ENCODE data around the gene LCN10.
A peak's percentile ranks its signal among the peaks of the same experiment; 100 is the strongest.
"Not testable (repeated sequence)": the region's sequence is repeated elsewhere in the genome, so short reads cannot be mapped to it uniquely, and the experiment has no call there.

The LCN10 gene

DNA sequence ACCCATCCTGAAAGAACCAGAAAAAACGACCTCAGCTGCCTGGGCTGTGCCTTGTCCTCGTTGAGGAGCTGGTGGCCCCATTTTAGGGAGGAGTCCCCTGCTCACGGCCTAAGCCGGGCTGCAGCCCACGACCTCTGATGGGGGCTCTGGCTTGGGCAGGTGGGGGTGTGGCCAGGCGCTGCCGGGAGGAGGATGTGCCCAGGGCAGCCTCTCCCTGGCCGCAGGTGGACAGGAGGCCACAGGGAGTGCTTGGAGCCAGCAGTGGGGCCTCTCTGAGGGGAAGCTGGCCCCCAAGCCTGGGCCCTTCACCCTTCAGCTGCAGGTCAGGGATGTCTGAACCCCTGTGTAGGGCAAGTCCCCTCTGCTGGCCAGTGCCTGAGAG, 27.9 kb downstream of the LCN10 start:
- Histone ChIP-seq H3K4me1 (peaks cover 0 to 25% (median 15%) of the 10 kb centered on the region in 4 donors), H3K36me3 (no peaks in the 10 kb centered on the region), H3K27ac (no peak overlapping the region), H3K9me3 (no peaks in the 10 kb centered on the region), H3K4me3 (no peak overlapping the region), H3K27me3 (peaks cover 4 to 73% of the 10 kb centered on the region in 2 donors)
- TF ChIP-seq, protein P1, sequence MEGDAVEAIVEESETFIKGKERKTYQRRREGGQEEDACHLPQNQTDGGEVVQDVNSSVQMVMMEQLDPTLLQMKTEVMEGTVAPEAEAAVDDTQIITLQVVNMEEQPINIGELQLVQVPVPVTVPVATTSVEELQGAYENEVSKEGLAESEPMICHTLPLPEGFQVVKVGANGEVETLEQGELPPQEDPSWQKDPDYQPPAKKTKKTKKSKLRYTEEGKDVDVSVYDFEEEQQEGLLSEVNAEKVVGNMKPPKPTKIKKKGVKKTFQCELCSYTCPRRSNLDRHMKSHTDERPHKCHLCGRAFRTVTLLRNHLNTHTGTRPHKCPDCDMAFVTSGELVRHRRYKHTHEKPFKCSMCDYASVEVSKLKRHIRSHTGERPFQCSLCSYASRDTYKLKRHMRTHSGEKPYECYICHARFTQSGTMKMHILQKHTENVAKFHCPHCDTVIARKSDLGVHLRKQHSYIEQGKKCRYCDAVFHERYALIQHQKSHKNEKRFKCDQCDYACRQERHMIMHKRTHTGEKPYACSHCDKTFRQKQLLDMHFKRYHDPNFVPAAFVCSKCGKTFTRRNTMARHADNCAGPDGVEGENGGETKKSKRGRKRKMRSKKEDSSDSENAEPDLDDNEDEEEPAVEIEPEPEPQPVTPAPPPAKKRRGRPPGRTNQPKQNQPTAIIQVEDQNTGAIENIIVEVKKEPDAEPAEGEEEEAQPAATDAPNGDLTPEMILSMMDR (IDR thresholded peaks at IDR 0.05), result no peak
- DNase-seq, result no peak
- intact Hi-C loops (cut with DNase I; ENCODE audit: low total_unique reads), result no loop called here

DNA sequence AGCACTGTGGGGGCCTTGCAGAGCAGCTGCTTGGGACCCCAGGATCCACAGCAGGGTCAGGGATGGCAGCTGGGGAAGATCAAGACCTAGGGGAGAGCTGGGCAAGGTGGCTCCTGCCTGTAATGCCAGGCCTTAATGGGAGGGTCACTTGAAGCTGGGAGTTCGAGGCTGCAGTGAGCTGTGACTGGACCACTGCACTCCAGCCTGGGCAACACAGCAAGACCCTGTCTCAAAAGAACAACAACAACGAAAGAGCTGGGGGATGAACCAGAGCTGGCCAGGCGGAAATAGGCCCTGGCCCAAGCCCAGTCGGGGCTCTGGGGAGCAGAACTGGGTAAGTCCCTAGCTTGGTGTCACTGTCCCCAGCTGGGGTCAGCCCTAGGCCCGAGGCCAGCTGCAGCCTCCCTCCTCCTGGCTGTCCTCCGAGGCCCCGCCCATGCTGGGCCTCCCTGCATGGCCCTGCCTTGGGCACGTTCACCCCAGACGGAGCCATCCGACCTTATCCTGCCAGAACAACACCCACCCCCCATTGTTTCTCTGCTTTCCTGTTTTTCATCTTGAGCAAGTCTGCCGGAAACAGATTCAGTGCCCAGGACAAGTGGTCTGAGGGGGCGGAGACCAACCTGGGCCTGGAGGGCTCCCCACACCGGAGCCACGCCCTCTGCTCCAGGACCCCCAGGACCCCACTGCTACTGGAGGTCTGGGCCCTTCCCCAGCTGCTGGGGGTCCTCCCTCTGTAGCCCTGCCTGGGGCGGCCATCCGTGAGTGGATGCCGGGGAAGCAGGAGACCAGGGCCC, 28.4 kb downstream of the LCN10 start:
- TF ChIP-seq, protein P1 (IDR thresholded peaks at IDR 0.05), result no peak
- H3K4me1 ChIP-seq, result peaks cover 0 to 23% (median 13%) of the 10 kb centered on the region in 4 donors
- intact Hi-C loops (cut with DNase I; ENCODE audit: low total_unique reads), result no loop called here
- DNase-seq, result no peak
- no peaks in the 10 kb centered on the region for H3K36me3 ChIP-seq
- H3K27ac ChIP-seq, result no peak overlapping the region
- H3K9me3 ChIP-seq, result no peaks in the 10 kb centered on the region
- H3K4me3 ChIP-seq, result no peak overlapping the region
- peaks cover 4 to 74% of the 10 kb centered on the region in 2 donors for H3K27me3 ChIP-seq

DNA sequence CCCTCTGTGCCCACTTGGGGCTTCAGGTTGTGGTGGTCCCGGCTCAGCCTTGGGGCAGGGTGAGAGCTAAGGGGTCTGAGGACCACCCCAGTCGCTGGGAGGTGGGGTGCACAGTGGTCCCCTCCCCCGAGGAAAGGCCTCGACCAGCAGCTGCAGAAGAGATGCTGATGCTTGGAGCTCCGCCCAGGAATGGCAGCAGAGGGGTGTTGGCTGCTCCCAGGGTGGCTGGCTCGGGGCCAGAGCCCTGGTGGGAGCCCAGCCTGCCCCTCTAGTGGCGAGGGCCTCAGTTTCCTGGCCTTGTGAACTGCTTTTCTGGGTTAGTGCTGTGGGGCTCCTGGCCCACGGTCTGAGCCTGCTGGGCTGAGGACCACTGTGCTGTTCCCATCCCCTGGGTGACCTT, 29.2 kb downstream of the LCN10 start:
- no peak overlapping the region for H3K4me3 ChIP-seq

DNA sequence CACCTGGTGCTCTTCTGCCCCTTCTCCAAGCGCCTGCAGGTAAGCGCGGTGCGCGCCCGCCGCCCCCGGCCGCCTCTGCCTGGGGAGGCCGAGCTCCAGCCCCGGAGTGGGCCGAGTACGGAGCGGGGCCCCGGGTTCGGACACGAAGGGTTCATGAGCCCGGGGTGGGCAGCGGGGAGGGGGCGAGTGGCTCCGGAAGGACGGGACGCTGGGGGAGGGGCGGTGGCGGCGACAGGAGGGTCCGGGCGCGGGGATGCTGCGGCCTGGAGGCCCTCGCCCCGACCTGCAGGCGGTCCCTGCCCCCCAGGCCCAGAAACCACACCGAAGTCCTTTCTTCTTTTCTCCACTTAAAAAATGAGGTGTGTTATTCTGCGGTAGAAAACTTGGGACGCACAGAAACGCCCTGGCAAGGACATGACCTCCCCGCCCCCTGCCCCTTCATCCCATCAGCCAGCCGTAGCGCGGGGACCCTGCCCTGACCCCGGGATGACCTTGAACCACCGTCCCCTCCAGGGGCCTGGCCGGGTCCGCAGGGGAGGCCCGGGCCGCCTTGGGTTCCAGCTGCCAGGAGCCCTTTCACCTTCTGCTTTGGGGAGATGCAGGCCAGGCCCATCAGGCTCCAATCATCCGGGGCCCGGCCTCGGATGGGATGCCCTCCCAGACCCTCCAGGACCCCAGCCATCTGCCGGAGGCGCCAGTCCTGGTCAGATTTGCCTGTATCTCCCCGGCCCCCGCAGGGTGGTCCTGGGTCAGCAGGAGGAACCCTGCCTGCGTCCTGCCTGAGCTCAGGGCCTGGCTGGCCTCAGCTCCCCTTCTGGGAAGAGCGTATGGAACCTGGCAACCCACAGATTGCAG, 29.8 kb downstream of the LCN10 start:
- intact Hi-C loops (cut with DNase I; ENCODE audit: low total_unique reads), result no loop called here
- no peaks in the 10 kb centered on the region for H3K9me3 ChIP-seq
- H3K27me3 ChIP-seq, result peaks cover 4 to 64% of the 10 kb centered on the region in 2 donors
- no peak for DNase-seq
- H3K4me1 ChIP-seq, result peaks cover 0 to 23% (median 13%) of the 10 kb centered on the region in 4 donors
- no peak overlapping the region for H3K27ac ChIP-seq
- peak overlapping the region; percentile 25 to 42 for H3K4me3 ChIP-seq
- TF ChIP-seq, protein P1 (IDR thresholded peaks at IDR 0.05), result no peak
- no peaks in the 10 kb centered on the region for H3K36me3 ChIP-seq

More for the DNA sequence above, 29.2 kb downstream of the LCN10 start:
- no peaks in the 10 kb centered on the region for H3K36me3 ChIP-seq
- DNase-seq, result no peak
- no peak overlapping the region for H3K27ac ChIP-seq
- H3K4me1 ChIP-seq, result peaks cover 0 to 23% (median 13%) of the 10 kb centered on the region in 4 donors
- no peaks in the 10 kb centered on the region for H3K9me3 ChIP-seq
- peaks cover 4 to 66% of the 10 kb centered on the region in 2 donors for H3K27me3 ChIP-seq
- TF ChIP-seq, protein P1 (IDR thresholded peaks at IDR 0.05), result no peak
- intact Hi-C loops (cut with DNase I; ENCODE audit: low total_unique reads), result no loop called here

DNA sequence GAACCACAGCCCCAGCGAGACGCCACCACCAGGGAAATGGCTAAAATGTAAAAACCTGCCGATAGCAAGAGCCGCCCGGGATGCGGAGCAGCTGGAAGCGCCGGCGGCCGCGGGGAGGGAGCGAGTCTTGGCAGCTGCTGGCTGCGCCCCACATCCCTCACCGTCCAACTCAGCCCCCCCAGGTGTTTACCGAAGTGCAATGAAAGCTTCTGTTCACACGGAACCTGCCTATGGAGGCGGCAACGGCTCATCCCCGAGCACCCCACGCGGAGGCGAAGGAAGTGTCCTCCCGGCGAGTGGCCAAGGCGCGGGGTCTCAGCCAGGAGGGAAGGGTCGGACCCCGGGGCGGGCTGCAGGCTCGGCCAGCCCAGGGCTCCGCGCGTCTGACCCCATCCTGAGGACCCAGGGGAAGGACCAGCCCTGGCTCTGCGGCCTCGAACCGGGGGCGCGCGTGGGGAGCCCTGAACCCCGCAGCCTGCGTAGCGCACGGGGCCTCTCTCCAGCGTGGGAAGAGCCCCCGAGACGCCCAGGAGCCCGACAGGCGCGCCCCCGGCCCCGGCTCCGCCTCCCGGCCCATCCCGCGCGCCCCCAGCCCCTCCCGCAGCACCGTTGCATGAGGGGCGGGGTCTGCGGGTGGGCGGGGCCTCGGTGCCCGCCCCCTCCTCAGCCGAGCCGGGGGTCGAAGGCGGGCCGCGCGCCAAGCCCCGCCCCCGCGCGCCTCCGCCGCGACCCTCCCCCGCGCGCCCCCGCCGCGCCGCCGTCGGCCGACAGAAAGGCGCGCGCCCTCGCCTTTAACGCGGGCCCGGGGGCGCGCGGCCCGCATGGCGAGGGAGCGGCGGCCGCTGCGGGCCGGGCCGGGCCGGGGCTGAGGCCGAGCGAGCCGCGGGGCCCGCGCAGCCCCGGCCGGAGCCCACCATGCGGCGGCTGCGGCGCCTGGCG, 30.7 kb downstream of the LCN10 start, which contains the start of gene DIPK1B:
TSS of gene DIPK1B (plus strand) at position 822 of the 939 bp plus-strand sequence. CDS start at position 916, 94 bp downstream.
- Histone ChIP-seq H3K4me1 (peaks cover 0 to 23% (median 13%) of the 10 kb centered on the region in 4 donors), H3K4me3 (peak within 1 kb of the TSS; percentile 25 to 42), H3K9me3 (no peaks in the 10 kb centered on the region), H3K36me3 (no peaks in the 10 kb centered on the region), H3K27ac (no peak within 1 kb of the TSS), H3K27me3 (peaks cover 4 to 58% of the 10 kb centered on the region in 2 donors)
- TF ChIP-seq, protein P1 (IDR thresholded peaks at IDR 0.05), result no peak
- intact Hi-C loops (cut with DNase I; ENCODE audit: low total_unique reads), result no loop called here
- DNase-seq, result no peak

DNA sequence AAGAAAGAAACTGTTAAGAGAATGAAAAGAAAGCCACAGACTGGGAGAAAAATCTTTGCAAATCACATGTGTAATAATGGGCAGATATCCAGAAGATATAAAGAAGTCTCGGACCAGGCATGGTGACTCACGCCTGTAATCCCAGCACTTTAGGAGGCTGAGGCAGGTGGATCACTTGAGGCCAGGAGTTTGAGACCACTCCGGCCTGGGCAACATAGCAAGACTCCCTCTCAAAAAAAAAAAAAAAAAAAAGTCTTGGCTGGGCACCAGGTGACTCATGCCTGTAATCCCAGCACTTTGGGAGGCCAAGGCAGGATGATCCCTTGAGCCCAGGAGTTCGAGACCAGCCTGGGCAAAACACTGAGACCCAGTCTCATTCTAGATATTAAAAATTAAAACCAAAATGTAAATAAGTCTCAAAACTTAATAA, 31.5 kb downstream of the LCN10 start:
- peaks cover 4 to 54% of the 10 kb centered on the region in 2 donors for H3K27me3 ChIP-seq
- H3K4me3 ChIP-seq; DNase-seq; intact Hi-C loops (cut with DNase I; ENCODE audit: low total_unique reads); H3K36me3 ChIP-seq; H3K27ac ChIP-seq; H3K9me3 ChIP-seq: not testable (repeated sequence)
- H3K4me1 ChIP-seq, result peaks cover 0 to 23% (median 13%) of the 10 kb centered on the region in 4 donors

Measured in tibial artery (tissue), 4 donors.